NT2/D1 (cell line): ENCODE results near the gene OR10G4.

ENCODE experiments used
- SUZ12 ChIP-seq: IDR thresholded peaks from 2 replicates; pipeline ENCODE4 v1.6.1; 2011; ENCODE audit not compliant: insufficient read length, insufficient read depth; ENCODE audit errors: extremely low read depth
- ZNF274 ChIP-seq: IDR thresholded peaks from 2 replicates; pipeline ENCODE4 v1.6.1; 2011; ENCODE audit warnings: mild to moderate bottlenecking, low read depth, low read length

DNA sequence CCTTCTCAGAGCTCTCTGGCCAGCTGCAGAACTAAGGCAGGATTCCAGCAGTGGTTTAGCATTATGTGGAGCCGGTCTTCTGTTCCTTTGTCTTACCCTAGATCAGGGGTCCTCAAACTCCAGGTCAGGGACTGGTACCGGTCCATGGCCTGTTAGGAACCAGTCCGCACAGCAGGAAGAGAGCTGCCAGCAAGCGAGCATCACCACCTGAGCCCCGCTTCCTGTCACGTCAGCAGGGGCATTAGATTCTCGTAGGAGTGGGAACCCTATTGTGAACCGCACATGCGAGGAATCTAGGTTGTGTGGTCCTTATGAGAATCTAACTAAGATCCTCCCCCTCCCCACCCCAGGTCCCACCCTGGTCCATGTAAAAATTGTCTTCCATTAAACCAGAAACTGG lies 26.8 kb downstream of the OR10G4 start:
- TF ChIP-seq ZNF274 = no peak
- no peak for TF ChIP-seq SUZ12
